Umbilical cord (tissue), 2 donors: ENCODE measurements around the gene ENGASE. TPM values are rescaled to one million over a fixed set of nuclear protein-coding genes. Genes with fewer than 3 reads are reported as not detected.
"Not testable (repeated sequence)": the region's sequence is repeated elsewhere in the genome, so short reads cannot be mapped to it uniquely, and the experiment has no call there.

Experiments
- DNase-seq: peaks from one replicate; pipeline ENCODE4 v3.0.0-alpha.2; 2015; ENCODE audit warnings: low spot score
- total RNA-seq: library from RNA; depleted of rRNA; stranded (reverse); fragments of >200 nt; gene quantifications from one replicate; pipeline ENCODE4 v1.2.3, GENCODE V29; 2014; ENCODE audit warnings: low replicate concordance; ENCODE audit not compliant: insufficient read depth

Gene ENGASE
- 15.9 TPM for total RNA-seq

DNA sequence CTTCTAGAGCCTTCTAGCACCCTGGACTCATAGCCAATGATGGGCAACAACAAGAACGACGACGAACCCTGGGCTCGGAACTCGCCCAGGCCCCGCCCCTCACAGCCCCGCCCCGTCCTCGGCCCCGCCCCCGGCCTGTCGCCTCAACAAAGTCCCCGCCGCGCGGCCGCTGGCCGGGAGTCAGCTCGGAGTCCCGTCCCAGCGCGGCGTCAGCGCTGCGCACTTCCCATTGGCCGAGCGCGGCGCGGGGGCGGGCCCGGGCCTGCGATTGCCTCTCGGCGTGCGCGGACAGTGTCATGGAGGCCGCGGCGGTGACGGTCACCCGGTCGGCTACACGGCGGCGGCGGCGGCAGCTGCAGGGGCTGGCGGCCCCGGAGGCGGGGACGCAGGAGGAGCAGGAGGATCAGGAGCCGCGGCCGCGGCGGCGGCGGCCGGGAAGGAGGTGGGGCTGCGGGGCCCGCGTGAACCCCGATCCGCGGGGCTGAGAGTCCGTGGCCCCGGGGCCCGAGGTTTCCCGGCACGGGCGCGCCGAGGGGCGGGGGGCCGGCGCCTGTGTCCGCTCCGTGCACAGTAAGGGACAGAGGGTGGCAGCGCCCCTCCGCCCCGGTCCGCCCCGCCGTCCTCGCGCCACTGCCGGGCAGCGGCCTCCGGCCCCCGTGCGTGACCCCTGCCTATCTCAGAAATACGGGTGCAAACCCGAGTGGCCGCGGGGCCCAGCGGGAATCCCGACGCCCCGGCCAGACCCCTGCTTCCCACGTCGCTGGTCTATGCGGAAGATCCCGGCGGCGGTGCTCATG lies at the start of gene ENGASE:
Gene ENGASE (plus strand): TSS at position 176 of the 797 bp plus-strand sequence. CDS start 121 bp downstream, at position 297.
- DNase-seq = peak; percentile 92

GRCh38 chr17:79024901-79025737 lies 49.5 kb upstream of the ENGASE start:
- DNase-seq = no peak

GRCh38 chr17:79026376-79027273 lies 48.0 kb upstream of the ENGASE start:
- DNase-seq = peak; percentile 57

- DNase-seq = peak; percentile 36
These were observed 47.2 kb upstream of the ENGASE start for GRCh38 chr17:79027274-79027924.

GRCh38 chr17:79027925-79028491 lies 46.6 kb upstream of the ENGASE start:
- peak; percentile 64 for DNase-seq

GRCh38 chr17:79028496-79029326 lies 45.9 kb upstream of the ENGASE start:
- DNase-seq = no peak

DNA sequence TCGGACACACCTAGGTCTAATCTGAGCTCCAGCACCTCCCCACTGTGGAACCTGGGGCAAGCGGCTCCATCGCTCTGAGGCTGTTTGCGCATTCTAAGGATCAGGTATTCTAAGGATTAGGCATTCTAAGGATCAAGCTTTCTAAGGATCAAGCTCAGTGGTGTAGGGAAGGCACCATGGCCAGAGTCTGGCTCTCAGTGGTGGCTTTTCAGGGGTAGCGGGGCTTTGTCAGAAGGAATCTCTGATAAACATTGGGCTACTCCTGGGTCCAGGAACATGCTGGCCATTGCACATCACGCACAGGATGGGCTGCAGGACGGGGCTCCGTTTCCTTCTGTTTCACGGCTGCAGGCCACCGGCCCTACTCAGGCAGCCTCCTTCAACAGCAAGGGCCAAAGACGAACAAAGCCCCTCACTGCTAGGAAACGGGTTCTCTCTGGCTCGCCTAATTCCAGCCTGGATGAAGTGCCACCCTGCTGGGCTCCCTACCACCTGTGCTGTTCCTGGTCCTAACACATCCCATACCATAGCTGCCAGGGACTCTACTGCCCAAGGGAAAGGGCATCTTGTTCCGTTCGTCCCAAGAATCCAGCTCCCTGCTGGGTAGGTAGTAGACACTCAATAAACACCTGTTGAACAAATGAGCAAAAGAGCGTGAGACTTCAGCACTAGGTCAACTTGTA lies 45.2 kb upstream of the ENGASE start:
- DNase-seq = no peak

DNA sequence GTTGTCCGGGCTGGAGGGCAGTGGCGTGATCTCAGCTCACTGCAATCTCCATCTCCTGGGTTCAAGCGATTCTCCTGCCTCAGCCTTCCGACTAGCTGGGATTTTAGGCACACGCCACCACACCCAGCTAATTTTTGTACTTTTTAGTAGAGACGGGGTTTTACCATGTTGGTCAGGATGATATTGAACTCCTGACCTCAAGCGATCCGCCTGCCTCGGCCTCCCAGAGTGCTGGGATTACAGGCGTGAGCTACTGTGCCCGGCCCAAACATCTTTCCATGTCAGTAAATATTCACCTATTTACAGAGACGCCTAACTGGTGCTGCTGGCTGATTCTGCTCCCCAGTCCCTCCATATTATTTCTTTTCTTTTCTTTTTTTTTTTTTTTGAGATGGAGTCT lies 44.0 kb upstream of the ENGASE start:
- not testable (repeated sequence) for DNase-seq

GRCh38 chr17:79031996-79032875 lies 42.4 kb upstream of the ENGASE start:
- DNase-seq = no peak

DNA sequence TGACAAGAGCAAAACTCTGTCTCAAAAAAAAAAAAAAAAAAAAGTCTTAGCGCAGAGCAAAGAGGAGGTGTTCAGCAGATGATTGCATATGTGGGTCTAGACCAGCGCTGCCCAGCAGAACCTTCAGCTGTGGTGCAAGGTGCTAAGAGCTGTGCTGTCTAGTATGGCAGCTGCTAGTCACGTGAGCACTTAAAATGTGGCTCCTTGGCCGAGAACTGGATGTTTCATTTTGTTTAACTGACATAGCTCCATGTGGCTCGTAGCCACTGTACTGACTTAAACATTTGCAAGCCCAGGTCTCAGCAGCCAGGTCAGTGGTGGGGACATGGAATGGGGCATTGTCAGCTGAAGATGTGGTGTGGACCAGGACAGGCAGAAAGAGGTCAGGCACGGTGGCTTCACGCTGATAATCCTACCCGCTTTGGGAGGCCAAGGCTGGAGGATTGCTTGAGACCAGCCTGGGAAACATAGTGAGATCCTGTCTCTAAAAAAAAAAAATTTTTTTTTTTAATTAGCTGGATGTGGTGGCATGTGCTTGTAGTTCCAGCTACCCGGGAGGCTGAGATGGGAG lies 41.5 kb upstream of the ENGASE start:
- DNase-seq = no peak

- DNase-seq = no peak
These were observed 40.7 kb upstream of the ENGASE start for GRCh38 chr17:79033741-79034501.

GRCh38 chr17:79034931-79035485 lies 39.6 kb upstream of the ENGASE start:
- DNase-seq = no peak

DNA sequence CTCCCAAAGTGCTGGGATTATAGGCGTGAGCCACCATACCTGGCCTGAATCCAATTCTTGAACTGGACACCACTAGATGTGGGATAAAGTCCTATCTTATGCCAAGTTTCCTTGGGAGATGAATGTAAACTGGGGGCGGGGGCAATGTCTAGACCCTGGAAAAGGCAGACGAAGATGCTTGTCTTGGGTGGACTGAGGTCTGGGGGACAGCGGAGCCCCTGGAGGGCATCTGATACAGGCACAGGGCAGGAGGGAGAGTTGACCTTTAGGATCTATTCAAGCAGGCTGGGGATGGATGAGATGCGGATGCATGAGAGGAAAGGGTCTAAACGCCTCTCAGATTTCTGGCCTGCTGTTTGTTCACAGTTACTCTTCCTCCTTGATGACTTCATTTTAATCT lies 38.9 kb upstream of the ENGASE start:
- DNase-seq = no peak

DNA sequence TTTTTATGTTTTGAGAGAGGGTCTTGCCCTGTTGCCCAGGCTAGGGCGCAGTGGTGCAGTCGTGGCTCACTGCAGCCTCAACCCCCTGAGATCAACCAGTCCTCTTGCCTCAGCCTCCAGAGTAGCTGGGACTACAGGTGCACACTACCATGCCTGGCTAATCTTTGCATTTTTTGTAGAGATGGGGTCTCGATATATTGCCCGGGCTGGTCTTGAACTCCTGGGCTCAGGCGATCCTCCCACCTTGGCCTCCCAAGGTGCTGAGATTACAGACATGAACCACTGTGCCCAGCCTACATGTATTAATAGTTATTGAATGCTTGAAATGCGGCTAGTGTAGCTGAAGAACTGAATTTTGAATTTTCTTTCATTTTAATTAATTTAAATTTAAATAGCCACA lies 38.4 kb upstream of the ENGASE start:
- no peak for DNase-seq

DNA sequence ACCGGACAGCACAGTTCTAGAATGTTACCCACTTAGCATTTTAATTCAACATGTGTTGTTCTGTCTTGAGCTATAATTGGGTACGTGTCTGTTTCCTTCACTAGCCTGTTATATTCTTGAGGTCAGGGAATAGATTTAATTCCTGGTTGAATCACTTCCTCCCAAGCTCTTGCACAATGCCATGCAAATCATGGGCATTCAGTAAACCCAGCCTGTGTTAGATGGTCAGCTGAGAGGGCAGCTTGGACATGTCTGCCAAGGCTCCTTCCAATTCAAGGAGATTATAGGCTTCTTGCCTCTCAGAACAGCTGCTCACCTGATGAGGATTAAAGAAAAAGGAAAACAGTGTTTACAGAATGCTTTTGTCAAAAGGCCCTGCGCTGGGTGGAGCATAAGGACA lies 38.0 kb upstream of the ENGASE start:
- DNase-seq = peak; percentile 40

DNA sequence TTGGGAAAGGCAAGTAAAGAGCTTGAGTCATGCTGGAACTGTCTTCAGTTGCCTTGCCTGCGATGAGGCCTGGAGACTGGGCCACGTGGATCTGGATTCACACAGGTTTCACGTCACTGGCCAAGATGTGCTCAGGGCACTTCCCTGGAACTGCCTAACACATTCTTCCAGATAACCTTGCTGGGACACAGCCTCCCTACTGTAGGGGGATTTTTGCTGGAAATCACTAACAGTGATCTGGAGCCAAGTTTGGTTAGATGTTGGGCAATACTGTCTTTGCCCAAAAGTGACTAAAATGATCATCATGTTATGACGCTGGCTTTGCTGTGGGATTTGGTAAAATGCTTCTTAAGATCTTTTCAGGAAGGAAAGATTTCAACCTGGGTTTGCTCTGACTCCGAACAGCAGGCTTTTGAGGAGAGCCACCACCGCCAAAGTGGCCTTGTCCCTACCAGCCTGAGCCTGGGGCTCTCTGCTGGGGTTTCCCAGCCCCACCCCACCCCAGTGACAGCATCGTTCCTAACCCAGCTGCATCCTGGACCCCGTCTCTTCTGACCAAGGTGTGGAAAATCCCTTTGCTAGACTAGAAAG lies 36.0 kb upstream of the ENGASE start:
- DNase-seq = no peak
